AG08395 (cell line): ENCODE measurements around the gene AP1G2.

ENCODE experiments used
- DNase-seq: peaks from one replicate; pipeline ENCODE4 v3.0.0; 2012; ENCODE audit warnings: mixed read lengths, low spot score

AP1G2 gene

GRCh38 chr14:23571701-23572523, 4.3 kb upstream of the AP1G2 start:
- no peak for DNase-seq

GRCh38 chr14:23570806-23571483, 3.4 kb upstream of the AP1G2 start:
- DNase-seq: no peak

GRCh38 chr14:23569443-23570151, 2.0 kb upstream of the AP1G2 start:
- no peak for DNase-seq

- DNase-seq: no peak
These were observed 1.2 kb upstream of the AP1G2 start for GRCh38 chr14:23568600-23569331.

- no peak for DNase-seq
These were observed 519 bp upstream of the AP1G2 start for GRCh38 chr14:23568021-23568599.

- peak; percentile 53 for DNase-seq
These were observed 809 bp downstream of the AP1G2 start for GRCh38 chr14:23566778-23567185.

- no peak for DNase-seq
These were observed 1.3 kb downstream of the AP1G2 start for GRCh38 chr14:23566112-23566777.

- no peak for DNase-seq
These were observed 2.0 kb downstream of the AP1G2 start for GRCh38 chr14:23565626-23566025.

GRCh38 chr14:23564876-23565275, 2.7 kb downstream of the AP1G2 start:
- no peak for DNase-seq

- DNase-seq: no peak
These were observed 3.3 kb downstream of the AP1G2 start for GRCh38 chr14:23564181-23564812.

GRCh38 chr14:23563473-23564180, 4.0 kb downstream of the AP1G2 start:
- no peak for DNase-seq

- DNase-seq: peak; percentile 55
These were observed 4.6 kb downstream of the AP1G2 start for GRCh38 chr14:23562822-23563472.

GRCh38 chr14:23561873-23562821, 5.4 kb downstream of the AP1G2 start:
- no peak for DNase-seq

- DNase-seq: no peak
These were observed 6.3 kb downstream of the AP1G2 start for GRCh38 chr14:23561259-23561658.

GRCh38 chr14:23559926-23560520, 7.6 kb downstream of the AP1G2 start:
- DNase-seq: no peak

GRCh38 chr14:23559010-23559925, 8.3 kb downstream of the AP1G2 start:
- peak; percentile 67 for DNase-seq
